Measurements from ENCODE around the gene IL31.
A peak's percentile ranks its signal among the peaks of the same experiment; 100 is the strongest.
"Not testable (repeated sequence)": the region's sequence is repeated elsewhere in the genome, so short reads cannot be mapped to it uniquely, and the experiment has no call there.

Gene IL31

DNA sequence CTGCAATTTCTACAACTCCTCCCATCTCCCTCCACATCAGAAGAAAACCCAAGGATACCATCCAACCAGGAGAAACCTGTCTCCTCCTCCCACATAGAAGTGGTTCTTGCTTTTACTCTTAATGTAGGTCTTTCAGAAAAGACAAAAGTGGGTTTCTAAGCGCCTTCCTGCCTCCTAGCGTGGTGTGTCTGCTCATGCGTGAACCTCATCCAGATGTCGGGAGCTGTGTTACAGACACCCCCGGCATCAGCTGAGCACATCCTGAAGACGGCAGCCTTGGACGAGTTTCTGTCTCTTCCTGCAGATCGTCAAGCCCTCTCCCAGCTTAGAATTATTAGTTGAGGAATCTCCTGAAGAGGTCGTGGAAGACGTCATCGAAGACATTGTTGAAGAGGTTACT lies 18.4 kb upstream of the IL31 start:
- DNase-seq = no peak

DNA sequence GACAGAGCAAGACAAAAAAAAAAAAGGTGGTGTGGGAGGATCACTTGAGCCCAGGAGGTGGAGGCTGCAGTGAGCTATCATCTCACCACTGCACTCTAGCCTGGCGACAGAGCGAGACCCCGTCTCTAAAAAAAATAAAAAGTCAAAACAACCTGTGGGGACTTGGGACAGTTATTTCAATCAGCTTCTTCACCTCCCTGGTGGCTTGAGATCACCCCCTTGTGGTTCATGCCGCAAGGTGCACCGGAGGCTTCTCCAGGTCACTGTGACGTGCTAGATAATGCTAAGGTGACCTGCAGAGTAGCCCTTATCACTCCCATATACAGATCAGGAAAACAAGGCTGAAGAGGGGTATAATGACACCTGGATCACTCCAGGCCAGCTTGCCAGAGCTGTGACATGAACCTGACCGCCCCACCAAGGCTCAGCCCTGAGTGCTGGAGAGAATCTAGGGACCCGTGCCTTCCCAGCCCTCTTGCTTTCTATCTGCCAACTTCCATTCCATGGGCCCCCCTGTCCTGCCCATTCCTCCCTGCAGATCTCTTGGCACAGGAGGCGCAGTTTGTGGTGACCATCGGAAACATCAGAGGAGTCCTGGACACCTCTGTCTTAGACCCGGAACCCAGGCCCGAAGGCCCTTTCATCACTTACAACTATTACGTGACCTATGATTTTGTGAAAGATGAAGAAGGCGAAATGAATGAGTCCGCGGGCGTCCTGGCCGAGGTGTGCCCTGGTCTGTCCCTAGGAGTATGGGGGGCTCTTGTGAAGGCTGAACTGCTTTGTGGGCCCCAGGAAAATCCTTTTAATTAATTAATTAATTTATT lies 17.0 kb upstream of the IL31 start:
- DNase-seq = peak; percentile 26

DNA sequence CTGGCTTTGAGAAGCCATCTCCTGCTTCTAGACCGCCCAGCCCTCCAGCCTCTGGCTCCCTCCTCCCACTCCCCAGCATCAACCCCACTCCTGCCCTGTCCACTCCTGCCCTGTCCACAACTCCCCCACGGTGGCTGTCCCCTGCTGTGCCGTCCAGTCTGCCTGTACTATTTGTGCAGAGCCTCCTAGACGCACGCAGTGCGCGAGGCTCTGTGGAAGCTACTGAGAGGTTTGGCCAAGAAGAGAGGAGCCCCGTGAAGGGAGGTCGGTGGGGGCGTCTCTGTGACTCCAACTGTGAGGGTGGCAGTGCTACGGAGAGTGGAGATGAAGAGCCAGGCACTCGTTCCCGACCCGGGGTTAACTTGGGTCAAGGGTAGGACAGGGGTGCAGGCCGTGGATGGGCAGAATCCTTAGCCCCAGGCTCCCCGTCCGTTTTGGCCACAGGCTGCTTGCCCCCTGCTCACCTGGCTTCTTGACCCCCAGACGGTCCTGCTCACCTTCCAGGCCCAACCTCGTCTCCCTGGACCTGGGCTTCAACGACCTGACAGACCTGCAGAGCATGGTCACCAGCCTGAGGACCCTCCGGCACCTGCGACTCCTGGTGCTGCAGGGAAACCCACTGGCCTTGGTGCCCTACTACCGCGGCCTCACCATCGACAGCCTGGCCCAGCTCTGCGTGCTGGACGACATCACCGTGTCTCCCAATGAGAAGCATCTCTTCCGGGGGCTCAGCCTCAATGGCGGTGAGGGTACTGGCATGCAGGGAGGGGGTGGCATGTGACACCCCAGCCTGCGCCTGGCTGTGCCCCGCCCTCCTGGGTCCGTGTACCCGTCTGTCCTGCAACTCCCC lies 15.8 kb upstream of the IL31 start:
- DNase-seq = no peak

DNA sequence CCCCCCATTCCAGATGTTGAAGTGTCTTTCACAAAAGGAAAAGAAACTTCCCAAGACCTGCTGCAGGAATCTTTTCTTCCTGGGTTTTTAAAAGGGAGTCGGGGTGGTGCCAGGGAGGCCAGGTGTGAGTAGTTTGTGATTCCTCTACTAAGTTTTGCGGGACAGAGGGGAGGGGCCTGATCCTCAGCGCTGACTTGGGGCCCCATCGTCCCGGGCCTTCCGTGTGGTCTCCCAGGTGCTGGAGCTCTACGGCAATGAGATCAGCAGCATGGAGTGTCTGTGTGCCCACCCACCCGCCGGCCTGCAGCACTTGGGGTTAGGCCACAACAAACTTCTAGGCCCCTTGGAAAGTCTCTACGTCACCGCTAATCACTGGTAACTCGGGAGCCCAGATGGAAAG lies 13.4 kb upstream of the IL31 start:
- DNase-seq = no peak

DNA sequence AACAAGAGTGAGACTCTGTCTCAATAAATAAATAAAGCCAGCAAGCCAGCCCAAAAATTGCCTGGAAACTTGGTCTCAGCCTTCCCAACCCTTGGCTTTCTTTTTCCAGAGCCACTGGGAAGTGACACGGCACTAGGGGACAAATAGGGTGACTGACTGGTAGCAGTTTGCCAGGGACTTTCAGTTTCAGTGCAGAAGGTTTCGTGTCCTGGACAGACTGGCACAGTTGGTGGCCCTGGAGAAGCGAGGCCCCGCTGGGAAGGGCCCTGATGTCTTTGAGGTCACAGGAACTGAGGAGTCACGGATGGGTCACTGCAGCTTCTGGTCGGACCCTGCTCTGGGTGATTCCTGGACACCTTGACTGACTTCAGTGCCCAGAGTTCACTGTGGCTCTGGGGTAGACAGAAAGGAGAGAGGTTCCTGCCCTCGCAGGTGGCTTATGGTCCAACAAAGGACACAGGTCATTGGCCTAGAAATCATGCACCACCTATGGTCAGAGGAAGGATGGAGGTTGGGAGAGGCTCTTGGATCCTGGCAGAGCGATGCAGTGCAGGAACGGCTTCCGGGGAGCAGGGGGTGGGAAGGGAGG lies 11.6 kb upstream of the IL31 start:
- DNase-seq = no peak

DNA sequence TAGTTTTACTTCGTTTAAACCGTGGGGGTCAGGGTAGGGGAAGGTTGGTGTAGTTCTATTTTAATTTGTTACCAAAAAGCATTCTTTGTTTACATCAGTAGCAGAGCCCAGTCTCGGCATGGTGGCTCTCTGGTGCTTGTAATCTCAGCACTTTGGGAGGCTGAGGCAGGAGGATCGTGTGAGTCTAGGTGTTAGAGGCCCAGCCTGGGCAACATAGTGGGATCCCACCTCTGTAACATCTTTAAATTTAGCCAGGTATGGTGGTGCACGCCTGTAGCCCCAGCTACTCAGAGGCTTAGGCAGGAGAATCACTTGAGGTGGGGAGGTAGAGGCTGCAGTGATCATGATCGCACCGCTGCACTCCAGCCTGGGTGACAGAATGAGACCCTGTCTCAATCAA lies 11.1 kb upstream of the IL31 start:
- no peak for DNase-seq

DNA sequence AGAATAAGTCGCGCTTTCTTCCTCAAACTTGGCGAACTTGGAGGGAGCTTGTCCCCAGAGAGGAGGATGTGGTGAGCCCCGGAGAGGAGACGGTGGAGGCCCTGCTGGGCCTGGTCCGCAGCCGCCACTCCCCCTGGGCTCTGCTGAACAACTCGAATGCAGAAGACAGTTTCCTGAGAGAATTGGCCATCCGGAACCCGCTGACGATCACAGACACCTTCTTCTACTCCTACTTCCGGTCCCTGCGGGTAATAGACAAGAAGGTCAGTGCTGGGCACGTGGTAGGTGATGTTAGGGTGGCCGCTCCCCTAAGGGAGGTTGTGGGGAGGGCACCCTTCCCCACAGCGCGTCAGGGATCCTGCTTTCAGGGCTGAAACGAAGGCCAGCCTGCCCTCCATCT lies 10.5 kb upstream of the IL31 start:
- DNase-seq = no peak

DNA sequence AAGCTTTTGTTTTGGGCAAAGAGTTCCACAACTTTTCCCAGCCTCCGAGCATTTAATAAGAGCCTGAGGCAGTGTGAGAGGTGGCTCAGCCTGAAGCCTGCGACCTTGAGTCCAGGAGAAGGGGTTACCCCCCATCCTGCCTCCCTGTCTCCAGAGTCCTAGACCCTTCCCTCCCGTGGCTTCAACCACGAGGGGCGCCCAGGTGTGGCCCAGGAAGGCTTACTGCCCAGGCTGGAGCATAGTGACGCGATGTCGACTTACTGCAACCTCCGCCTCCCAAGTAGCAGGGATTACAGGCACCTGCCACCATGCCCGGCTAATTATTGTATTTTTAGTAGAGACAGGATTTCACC lies 9.5 kb upstream of the IL31 start:
- no peak for DNase-seq

DNA sequence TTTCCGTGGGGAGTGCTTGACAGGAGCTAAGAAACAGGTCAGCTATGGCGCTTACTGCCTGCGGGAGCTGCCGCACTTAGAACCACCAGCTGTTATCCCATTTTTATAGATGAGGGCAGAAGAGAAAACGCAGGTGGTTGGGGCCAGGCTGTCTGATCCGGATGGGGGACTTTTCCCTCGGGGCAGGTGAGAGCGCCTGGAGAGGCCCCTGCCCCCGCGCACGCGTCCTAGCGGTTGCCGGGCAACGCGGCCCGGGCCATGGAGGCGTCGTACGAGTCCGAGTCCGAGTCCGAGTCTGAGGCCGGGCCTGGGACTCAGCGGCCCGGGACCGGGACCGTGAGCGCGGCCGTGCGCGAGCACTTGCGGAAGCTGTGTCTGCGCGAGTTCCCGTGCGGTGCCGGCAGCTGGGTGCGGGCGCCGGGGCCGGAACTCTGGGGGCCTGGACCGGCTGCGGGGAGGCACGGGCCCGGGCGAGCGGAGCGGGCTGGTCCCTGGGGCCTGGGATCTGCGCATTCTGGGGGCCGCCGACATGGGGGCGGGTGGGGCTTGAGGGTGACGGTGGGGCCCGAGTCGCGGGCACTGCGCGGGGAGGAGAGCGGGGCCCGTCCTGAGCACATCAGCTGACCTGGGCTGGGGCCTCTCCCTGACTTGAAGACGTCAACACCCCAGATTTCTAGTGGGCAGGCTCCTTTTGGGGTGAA lies 9.0 kb upstream of the IL31 start, which contains the start of gene LRRC43:
Gene LRRC43, plus strand, starts transcription at position 237 of the 701 bp plus-strand sequence. Its CDS starts 22 bp downstream, at position 259.
- no peak for DNase-seq

DNA sequence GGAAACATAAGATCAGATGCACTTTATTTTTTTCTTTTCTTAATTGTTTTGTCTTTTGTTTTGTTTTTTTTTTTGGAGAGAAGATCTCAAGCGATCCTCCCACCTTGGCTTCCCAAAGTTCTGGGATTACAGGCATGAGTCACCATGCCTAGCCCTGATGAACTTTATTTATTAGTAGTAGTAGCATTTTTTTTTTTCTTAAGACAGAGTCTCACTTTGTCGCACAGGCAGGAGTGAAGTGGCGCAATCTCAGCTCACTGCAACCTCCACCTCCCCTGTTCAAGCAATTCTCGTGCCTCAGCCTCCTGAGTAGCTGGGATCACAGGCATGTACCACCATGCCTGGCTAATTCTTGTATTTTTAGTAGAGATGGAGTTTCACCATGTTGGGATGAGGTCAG lies 2.5 kb upstream of the IL31 start:
- not testable (repeated sequence) for DNase-seq

DNA sequence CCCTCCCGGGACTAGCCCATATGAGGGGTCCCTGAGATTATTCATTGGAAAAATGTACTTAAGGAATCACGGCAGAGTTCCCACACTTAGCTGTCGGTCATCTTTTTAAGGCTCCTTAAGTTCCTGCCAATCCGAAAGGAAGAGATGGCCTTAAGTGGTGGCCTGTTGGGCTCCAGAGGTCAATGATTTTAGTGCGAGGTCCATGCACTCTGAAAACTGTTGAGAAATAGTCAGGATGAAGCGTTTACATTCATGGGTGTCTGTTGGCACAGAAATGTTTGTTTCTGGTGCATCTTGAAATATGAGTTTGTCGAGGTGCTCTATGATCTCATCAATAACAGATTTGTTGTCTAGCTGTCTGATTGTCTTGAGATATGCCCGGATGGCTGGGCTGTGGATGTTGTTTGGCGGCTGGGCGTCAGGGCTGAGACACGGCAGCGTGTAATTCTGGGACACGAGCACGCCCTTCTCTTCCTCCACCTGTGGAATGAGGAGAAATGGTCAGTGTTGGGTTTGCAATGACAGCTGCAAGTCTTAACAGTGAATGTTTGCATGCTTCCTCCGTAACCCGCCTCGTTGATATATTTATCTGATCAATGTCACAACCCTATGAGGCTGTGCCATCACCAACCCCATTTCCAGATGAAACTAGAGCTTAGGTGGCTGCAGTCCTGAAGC lies 1.6 kb downstream of the IL31 start:
- DNase-seq = no peak

DNA sequence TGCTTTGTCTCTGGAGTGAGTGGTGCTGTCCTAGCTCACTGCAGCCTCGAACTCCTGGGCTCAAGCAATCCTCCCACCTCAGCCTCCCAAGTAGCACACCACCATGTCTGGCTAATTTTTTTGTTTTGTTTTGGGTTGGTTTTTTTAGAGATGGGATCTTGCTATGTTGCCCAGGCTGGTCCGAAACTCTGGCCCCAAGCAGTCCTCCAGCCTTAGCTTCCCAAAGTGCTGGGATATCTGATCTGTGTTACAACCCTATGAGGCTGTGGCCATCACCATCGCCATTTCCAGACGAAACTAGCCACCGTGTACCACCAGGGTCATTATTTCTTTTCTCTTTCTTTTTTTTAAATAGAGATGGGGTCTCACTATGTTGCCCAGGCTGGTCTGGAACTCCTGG lies 2.6 kb downstream of the IL31 start:
- no peak for DNase-seq

DNA sequence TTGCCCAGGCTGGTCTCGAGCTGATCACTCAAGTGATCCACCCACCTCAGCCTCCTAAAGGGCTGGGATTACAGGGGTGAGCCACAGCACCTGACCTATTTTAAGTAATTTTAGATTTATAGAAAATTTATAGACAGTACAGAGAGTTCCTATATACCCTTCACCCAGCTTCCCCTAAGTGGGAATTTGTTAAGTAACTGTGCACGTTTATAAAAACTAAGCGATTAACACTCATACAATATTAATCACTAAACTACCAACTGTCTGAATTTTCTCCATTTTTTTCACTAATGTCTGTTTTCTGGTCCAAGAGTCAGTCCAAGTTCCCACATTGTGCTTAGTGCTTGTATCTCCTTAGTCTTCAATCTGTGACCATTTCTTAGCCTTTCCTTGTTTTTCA lies 5.5 kb downstream of the IL31 start:
- DNase-seq = no peak

DNA sequence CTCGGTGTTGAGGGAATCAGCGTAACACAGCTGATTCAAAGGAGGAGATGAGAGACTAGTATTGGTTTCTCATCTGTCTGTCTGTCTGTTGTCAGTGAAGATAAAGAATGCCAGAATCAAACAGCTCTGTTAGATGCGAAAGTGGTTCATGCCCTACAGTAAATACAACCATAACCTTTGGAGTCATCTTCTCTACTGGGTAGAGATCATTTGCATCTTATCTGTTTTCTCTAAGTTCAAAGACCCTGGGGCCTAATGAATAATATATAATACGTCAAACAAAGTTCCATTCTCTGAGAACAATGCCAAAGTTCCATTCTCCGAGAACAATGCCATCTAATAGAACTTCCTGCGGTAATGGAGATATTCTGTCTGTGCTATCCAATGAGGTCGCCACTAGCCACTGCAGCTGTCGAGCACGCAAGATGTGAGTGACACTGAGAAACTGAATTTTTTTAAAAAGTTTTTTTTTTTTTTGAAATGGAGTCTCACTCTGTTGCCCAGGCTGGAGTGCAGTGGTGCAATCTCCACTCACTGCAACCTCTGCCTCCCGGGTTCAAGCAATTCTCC lies 6.6 kb downstream of the IL31 start:
- DNase-seq = no peak

DNA sequence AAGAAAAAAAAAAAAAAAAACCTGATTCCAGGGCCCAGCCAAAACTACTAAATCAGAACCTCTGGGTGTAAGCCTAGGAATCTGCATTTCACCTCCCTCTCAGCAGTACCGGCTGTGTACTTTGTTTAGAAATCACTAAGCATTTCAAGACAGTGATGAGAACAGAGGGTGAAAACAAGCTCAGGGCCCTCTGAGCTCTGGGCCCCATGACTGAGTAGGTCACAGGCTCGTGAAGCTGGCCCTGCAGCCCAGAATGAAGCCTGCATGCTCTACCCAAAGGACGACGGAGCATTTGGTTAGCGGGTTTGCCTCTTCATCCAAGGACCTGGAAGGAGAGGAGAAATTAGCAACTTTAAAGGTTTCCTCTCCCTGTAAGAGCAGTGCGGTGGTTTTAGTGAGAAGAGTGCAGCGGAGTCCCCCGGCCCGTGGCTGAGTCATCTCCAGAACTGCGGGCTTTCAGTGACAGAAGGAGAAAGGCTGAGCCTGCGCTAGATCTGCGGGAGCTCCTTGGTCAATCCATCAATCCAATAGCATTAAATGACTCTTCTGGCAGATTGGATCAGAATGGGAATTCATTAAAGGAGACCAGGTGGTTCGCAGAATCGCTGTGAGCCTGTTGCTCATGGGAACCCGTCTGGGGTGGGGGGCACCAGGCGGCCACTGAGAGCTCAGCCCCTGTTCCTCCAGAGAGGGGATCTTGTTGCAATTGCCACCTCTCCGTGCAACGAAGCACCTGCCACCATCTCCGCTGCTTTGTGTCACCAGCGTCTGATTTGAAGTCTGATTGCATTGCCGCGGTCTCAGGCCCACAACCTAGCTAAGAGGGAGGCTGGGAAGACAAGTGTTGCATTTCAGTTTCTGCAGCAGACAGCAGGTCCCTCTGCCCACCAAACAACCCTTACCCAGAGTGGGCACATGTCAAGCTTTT lies 7.3 kb downstream of the IL31 start:
- DNase-seq = no peak

DNA sequence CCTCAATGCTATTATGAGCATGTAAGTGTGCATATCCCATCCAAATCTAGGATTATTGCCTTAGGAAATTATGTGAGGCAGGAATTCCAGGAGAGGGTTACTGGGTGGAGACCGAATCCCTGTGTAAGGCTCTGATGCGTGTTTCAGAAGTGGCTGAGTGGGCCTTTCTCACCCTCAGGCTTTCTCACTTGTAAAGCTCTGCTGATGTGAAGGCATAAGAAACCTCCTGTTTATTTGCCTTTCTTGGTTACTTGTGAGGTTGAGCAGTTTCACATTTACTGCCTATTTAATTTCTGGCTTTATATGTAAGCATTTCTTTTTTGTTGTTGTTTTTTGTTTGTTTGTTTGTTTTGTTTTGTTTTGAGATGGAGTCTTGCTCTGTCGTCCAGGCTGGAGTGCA lies 11.0 kb downstream of the IL31 start:
- no peak for DNase-seq

DNA sequence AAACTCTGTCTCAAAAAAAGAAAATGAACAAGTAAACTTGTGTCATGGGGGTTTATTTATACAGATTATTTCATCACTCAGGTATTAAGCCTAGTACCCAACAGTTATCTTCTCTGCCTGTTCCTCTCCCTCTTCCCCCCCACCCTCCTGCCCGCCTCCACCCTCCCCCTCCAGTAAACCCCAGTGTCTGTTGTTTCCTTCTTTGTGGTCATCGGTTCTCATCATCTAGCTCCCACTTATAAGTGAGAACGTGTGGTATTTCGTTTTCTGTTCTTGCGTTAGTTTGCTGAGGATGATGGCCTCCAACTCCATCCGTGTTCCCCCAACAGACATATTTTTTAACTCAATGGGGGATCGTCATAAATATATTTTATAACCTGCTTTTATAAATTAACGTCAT lies 12.3 kb downstream of the IL31 start:
- no peak for DNase-seq

DNA sequence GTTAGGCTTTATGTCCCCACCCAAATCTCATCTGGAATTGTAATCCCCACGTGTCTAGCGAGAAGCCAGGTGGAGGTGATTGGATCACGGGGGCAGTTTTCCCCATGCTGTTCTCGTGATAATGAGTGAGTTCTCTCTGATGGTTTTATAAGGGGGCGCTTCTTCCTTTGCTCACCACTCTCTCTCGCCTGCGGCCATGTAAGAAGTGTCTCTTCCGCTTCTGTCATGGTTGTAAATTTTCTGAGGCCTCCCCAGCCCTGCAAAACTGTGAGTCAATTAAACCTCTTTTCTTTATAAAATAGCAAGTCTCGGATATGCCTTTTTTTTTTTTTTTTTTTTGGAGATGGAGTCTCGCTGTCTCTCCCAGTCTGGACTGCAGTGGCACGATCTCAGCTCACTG lies 13.3 kb downstream of the IL31 start:
- DNase-seq = no peak

DNA sequence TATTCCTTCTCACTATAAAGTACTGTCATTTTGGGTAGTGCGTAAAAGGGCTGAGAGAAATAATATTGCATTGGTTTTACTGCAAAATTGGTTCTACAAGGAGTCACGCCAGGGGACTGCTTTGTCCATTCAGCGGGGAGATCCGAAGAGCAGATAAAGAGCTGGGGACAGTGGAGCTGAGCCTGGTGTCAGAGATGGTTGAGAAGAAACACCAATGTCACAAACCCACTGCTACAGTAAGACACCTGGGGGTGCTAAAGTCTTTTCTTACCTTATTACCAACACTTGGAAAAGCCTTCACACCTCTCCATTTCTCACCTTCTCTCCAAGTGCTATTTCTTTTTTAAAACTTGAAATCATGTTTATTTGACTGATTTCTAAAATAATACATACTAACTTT lies 14.1 kb downstream of the IL31 start:
- no peak for DNase-seq

DNA sequence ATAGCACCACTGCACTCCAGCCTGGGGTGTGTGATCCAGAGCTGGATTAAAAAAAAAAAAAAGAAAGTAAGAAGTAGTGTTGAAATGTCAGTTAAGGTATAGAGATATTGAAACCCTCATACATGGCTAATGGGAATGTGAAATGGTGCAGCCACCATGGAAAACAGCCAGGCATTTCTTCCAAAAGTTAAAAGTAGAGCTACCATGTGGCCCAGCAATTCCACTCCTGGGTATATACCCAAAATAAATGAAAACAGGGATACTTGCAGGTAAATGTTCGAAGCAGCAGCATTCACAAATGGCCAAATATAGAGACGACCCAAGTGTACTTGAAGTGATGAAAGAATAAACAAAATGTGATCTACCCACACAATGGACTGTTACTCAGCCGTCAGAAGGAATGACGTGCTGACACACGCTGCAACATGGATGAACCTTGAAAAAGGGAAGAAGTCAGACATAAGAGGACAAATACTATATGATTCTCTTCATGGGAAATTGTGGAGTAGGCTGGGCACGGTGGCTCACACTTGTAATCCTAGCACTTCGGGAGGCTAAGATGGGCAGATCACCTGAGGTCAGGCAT lies 15.2 kb downstream of the IL31 start:
- DNase-seq = no peak

All from fibroblast of skin of abdomen (primary cell).